NCI-H1105 (cell line): Measurements from ENCODE around the gene IYD.
"Not testable (repeated sequence)": the region's sequence is repeated elsewhere in the genome, so short reads cannot be mapped to it uniquely, and the experiment has no call there.

Experiments
- DNase-seq: peaks from one replicate; lab custom pipeline; 2025; lab: John Stamatoyannopoulos, UW

The IYD gene

GRCh38 chr6:150352321-150353296 lies 16.2 kb upstream of the IYD start:
- no peak for DNase-seq

GRCh38 chr6:150353445-150353844 lies 15.4 kb upstream of the IYD start:
- DNase-seq, result no peak

GRCh38 chr6:150354754-150355571 lies 13.8 kb upstream of the IYD start:
- DNase-seq, result no peak

- no peak for DNase-seq
Observed at GRCh38 chr6:150355932-150356331, 12.9 kb upstream of the IYD start.

GRCh38 chr6:150361876-150362275 lies 6.9 kb upstream of the IYD start:
- no peak for DNase-seq

- no peak for DNase-seq
Observed at GRCh38 chr6:150363733-150364132, 5.1 kb upstream of the IYD start.

- DNase-seq, result no peak
Observed at GRCh38 chr6:150366118-150366778, 2.6 kb upstream of the IYD start.

GRCh38 chr6:150369408-150369807 lies 596 bp downstream of the IYD start:
- no peak for DNase-seq

- no peak for DNase-seq
Observed at GRCh38 chr6:150370112-150370511, 1.3 kb downstream of the IYD start.

GRCh38 chr6:150371356-150371755 lies 2.5 kb downstream of the IYD start:
- no peak for DNase-seq

- no peak for DNase-seq
Observed at GRCh38 chr6:150372051-150372450, 3.2 kb downstream of the IYD start.

GRCh38 chr6:150373260-150373701 lies 4.5 kb downstream of the IYD start:
- DNase-seq, result no peak

- DNase-seq, result not testable (repeated sequence)
Observed at GRCh38 chr6:150374346-150374745, 5.5 kb downstream of the IYD start.

- DNase-seq, result no peak
Observed at GRCh38 chr6:150377211-150377781, 8.5 kb downstream of the IYD start.

GRCh38 chr6:150380256-150380655 lies 11.4 kb downstream of the IYD start:
- no peak for DNase-seq

- DNase-seq, result no peak
Observed at GRCh38 chr6:150382171-150382570, 13.4 kb downstream of the IYD start.

- DNase-seq, result no peak
Observed at GRCh38 chr6:150391414-150391813, 22.6 kb downstream of the IYD start.

- DNase-seq, result no peak
Observed at GRCh38 chr6:150391890-150392289, 23.1 kb downstream of the IYD start.

GRCh38 chr6:150392452-150393220 lies 23.8 kb downstream of the IYD start:
- DNase-seq, result no peak

GRCh38 chr6:150394053-150394898 lies 25.5 kb downstream of the IYD start:
- no peak for DNase-seq
